Sigmoid colon (tissue), 4 donors: Measurements from ENCODE around the gene LRGUK.

ENCODE experiments used
- POLR2A ChIP-seq, 2 donors: fragments of 450-650 bp; IDR thresholded peaks; one replicate each; pipeline ENCODE4 v1.6.1; 2016; ENCODE audit warnings: antibody characterized with exemption in 2 of 2, mild to moderate bottlenecking in 2 of 2, moderate library complexity in 2 of 2
- POLR2AphosphoS5 ChIP-seq, 4 donors: sonication (generic); formaldehyde crosslinking; IDR thresholded peaks; one replicate each; pipeline ENCODE4 v1.6.1; 2017; ENCODE audit warnings: antibody characterized with exemption in 4 of 4
- TF ChIP-seq, protein P1 (sequence below), 4 experiments: fragments of 450-650 bp in 3 of 4; fragments of 200-600 bp in 1 of 4; IDR thresholded peaks; one replicate each; pipeline ENCODE4 v1.5.1; 2016 to 2019; ENCODE audit warnings: antibody characterized with exemption in 4 of 4, mild to moderate bottlenecking in 3 of 4, moderate library complexity in 2 of 4

DNA sequence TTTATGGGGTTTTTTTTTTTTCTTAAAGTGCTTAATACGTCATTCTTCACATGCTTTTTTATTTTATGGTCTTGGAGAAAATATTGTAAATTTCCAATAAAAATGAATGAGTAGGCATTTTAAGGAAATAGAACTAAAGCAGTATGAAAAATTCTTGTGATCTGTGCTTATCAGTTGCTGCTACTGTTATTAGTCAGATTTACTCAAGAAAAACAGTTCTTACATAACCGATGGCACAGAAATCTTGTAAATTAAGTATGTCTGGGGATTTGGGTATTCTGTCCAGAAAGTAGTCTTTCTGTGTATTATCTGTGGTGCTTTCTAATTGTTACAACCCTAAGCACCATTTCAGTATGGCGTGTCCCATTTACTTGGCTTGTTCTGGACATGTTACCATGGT, 64.7 kb downstream of the LRGUK start:
- TF ChIP-seq, protein P1, sequence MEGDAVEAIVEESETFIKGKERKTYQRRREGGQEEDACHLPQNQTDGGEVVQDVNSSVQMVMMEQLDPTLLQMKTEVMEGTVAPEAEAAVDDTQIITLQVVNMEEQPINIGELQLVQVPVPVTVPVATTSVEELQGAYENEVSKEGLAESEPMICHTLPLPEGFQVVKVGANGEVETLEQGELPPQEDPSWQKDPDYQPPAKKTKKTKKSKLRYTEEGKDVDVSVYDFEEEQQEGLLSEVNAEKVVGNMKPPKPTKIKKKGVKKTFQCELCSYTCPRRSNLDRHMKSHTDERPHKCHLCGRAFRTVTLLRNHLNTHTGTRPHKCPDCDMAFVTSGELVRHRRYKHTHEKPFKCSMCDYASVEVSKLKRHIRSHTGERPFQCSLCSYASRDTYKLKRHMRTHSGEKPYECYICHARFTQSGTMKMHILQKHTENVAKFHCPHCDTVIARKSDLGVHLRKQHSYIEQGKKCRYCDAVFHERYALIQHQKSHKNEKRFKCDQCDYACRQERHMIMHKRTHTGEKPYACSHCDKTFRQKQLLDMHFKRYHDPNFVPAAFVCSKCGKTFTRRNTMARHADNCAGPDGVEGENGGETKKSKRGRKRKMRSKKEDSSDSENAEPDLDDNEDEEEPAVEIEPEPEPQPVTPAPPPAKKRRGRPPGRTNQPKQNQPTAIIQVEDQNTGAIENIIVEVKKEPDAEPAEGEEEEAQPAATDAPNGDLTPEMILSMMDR (IDR thresholded peaks at IDR 0.05) = no peak
- TF ChIP-seq POLR2AphosphoS5 (IDR thresholded peaks at IDR 0.05) = no peak
- TF ChIP-seq POLR2A (IDR thresholded peaks at IDR 0.05) = no peak
